Lower lobe of right lung (tissue), 2 donors: ENCODE measurements around the gene SLC44A5. TPM values are rescaled to one million over a fixed set of nuclear protein-coding genes. Genes with fewer than 3 reads are reported as not detected.

Source experiments
- ATAC-seq, 2 donors: fragments of 200-7000 bp; cut with Tn5 transposase; one replicate each; pipeline ENCODE4 v1.9.1; 2020 to 2022; ENCODE audit warnings: mild to moderate bottlenecking in 2 of 2, moderate library complexity in 2 of 2
- DNase-seq: peaks from one replicate; pipeline ENCODE4 v3.0.0-alpha.2; 2020
- H3K27ac ChIP-seq: fragments of 200-600 bp; one replicate; pipeline ENCODE4 v1.8.0; 2022
- H3K27me3 ChIP-seq: fragments of 200-600 bp; one replicate; pipeline ENCODE4 v1.8.0; 2022; ENCODE audit warnings: low read depth
- H3K36me3 ChIP-seq: fragments of 200-600 bp; one replicate; pipeline ENCODE4 v1.8.0; 2022; ENCODE audit warnings: mild to moderate bottlenecking
- H3K4me1 ChIP-seq: fragments of 200-600 bp; one replicate; pipeline ENCODE4 v1.8.0; 2022
- H3K4me3 ChIP-seq: fragments of 200-600 bp; one replicate; pipeline ENCODE4 v1.8.0; 2022; ENCODE audit warnings: mild to moderate bottlenecking
- H3K9me3 ChIP-seq: fragments of 200-600 bp; one replicate; pipeline ENCODE4 v1.8.0; 2022
- intact Hi-C: fragments of 100-400 bp; cut with DNase I; formaldehyde crosslinking; loops from one replicate; pipeline ENCODE4 v1.11.0; 2022
- total RNA-seq: library from RNA; stranded (reverse); fragmentation: NEBNext Ultra II Directional; extraction: Animal tissue kit (Norgen Biotek cat#: 25700); gene quantifications from one replicate; pipeline ENCODE4 v1.2.1, GENCODE V29; 2021
- TF ChIP-seq, protein P1 (sequence below): fragments of 200-600 bp; IDR thresholded peaks from one replicate; pipeline ENCODE4 v1.8.0; 2022; ENCODE audit warnings: antibody characterized with exemption, mild to moderate bottlenecking
- donor health status: DM: no; HTN: yes; CAD: no; lungs with severe emphysema.

The SLC44A5 gene
- total RNA-seq, 1 donor from 2014 or later: 0.47 TPM

DNA sequence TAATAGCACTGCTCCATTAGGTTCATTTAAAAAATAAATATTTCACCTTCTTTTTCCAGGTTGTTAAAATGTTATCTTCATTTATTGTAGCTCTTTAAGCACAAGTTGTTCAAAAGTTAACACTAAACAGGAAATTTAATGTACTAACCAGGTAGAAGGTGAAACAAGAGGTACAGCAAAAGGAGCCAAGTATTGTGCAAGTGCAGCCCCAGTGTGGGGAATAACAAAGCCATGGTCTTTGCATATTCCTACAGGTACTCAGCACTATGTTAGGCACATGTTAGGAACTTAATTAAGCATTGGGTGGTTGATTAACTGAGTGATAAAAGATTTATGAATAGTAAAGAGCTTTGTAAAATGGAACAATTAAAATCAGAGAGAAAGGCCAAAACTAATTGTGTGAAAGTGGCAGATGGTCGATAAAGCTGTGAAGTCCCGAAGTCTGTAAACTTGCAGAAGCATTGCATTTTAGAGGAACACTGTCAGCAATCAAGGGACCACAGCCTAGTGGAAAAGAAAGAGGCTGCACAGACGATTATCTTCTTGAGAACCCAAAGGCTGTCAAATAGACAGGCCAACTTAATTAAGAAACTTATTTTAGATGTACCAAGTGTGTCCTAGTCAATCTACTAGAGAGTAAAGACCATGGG lies 185.8 kb downstream of the SLC44A5 start:
- Histone ChIP-seq H3K27me3 (no peaks in the 10 kb centered on the region), H3K4me3 (no peak overlapping the region), H3K9me3 (no peaks in the 10 kb centered on the region), H3K36me3 (no peaks in the 10 kb centered on the region), H3K4me1 (no peaks in the 10 kb centered on the region), H3K27ac (no peak overlapping the region)
- TF ChIP-seq, protein P1, sequence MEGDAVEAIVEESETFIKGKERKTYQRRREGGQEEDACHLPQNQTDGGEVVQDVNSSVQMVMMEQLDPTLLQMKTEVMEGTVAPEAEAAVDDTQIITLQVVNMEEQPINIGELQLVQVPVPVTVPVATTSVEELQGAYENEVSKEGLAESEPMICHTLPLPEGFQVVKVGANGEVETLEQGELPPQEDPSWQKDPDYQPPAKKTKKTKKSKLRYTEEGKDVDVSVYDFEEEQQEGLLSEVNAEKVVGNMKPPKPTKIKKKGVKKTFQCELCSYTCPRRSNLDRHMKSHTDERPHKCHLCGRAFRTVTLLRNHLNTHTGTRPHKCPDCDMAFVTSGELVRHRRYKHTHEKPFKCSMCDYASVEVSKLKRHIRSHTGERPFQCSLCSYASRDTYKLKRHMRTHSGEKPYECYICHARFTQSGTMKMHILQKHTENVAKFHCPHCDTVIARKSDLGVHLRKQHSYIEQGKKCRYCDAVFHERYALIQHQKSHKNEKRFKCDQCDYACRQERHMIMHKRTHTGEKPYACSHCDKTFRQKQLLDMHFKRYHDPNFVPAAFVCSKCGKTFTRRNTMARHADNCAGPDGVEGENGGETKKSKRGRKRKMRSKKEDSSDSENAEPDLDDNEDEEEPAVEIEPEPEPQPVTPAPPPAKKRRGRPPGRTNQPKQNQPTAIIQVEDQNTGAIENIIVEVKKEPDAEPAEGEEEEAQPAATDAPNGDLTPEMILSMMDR: no peak
- DNase-seq (no peak), ATAC-seq (no peak)
- intact Hi-C loops: no loop called here

DNA sequence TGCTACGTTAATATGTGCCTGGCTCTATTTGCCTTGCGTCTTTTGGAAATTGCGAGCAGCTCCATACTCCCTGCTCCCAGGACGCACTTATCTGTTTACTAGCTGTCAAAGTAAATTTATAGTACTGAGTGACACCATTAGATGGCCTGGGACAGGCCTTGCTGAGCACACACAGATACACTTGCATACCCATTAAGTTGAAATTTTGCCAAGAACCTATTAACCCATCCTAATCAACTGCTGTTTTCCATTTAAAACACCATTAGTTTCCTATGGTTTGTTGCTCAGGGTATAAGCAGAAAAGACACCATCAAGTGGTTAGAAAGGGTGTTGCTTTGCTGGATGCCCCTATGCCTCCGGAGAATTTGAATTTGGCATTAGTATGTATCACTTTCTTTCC lies 187.3 kb downstream of the SLC44A5 start:
- intact Hi-C loops: no loop called here
- H3K36me3 ChIP-seq: no peaks in the 10 kb centered on the region
- no peak for DNase-seq
- TF ChIP-seq, protein P1: no peak
- H3K9me3 ChIP-seq: no peaks in the 10 kb centered on the region
- ATAC-seq: no peak
- H3K27ac ChIP-seq: no peak overlapping the region
- H3K4me3 ChIP-seq: no peak overlapping the region
- no peaks in the 10 kb centered on the region for H3K4me1 ChIP-seq
- no peaks in the 10 kb centered on the region for H3K27me3 ChIP-seq

DNA sequence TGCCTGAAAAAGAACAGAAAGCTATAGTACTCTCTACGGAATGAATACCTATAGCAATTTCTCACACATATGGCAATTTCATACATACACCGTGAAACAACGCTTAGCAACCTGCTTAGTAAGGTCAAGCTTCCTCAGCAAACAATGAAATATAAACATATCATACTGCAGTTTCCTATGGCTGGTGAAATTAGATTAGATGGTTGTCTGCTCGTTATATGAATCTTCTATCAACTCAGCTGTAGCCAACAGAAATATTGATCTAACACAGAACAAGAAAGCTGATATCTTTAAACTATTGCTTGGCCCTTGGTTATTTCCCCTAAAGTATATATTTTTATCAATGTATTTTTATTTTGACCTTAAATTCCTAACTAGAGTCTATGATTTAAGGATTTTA lies 187.8 kb downstream of the SLC44A5 start:
- DNase-seq (no peak), ATAC-seq (no peak)
- H3K27me3 ChIP-seq: no peaks in the 10 kb centered on the region
- no peaks in the 10 kb centered on the region for H3K36me3 ChIP-seq
- TF ChIP-seq, protein P1: no peak
- no peaks in the 10 kb centered on the region for H3K9me3 ChIP-seq
- intact Hi-C loops: no loop called here
- no peaks in the 10 kb centered on the region for H3K4me1 ChIP-seq
- H3K27ac ChIP-seq: no peak overlapping the region
- no peak overlapping the region for H3K4me3 ChIP-seq

DNA sequence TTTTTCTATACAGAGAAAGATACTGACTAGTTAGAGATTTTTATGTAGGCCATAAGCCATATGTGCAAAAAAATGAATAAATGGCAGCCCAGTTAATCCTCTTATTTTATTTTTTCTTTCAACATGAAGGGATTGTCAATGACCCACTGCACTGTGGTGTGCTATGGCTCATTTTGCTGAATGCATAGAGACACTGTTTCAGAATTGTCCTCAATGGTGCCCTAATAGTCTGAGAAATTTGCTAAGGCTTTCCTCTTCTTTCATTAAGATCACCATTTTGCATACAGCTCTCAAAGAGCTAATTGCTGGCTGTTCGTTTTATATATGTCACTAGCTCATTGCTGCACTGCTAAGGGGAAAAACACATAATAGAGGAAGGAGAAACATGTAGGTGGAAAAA lies 189.5 kb downstream of the SLC44A5 start:
- H3K27me3 ChIP-seq: no peaks in the 10 kb centered on the region
- H3K36me3 ChIP-seq: no peaks in the 10 kb centered on the region
- no peaks in the 10 kb centered on the region for H3K4me1 ChIP-seq
- TF ChIP-seq, protein P1: no peak
- H3K9me3 ChIP-seq: no peaks in the 10 kb centered on the region
- H3K27ac ChIP-seq: no peak overlapping the region
- no peak for DNase-seq
- intact Hi-C loops: no loop called here
- ATAC-seq: no peak
- no peak overlapping the region for H3K4me3 ChIP-seq

DNA sequence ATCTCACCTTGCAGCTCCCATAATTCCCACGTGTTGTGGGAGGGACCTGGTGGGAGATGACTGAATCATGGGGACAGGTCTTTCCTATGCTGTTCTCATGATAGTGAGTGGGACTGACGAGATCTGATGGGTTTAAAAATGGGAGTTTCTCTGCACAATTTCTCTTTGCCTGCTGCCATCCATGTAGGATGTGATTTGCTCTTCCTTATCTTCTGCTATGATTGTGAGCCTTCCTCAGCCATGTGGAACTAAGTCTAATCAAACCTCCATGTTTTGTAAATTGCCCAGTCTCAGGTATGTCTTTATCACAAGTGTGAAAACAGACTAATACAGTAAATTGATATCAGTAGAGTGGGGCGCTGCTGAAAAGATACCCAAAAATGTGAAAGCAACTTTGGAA lies 195.7 kb downstream of the SLC44A5 start:
- Histone ChIP-seq H3K9me3 (no peaks in the 10 kb centered on the region), H3K36me3 (no peaks in the 10 kb centered on the region), H3K4me3 (no peak overlapping the region), H3K4me1 (no peaks in the 10 kb centered on the region), H3K27ac (no peak overlapping the region), H3K27me3 (no peaks in the 10 kb centered on the region)
- TF ChIP-seq, protein P1: no peak
- DNase-seq (no peak), ATAC-seq (no peak)
- intact Hi-C loops: no loop called here
